Parathyroid adenoma (tissue), 2 donors: ENCODE measurements around the gene GABPB2.

ENCODE experiments used
- H2AFZ ChIP-seq: fragments of 300-600 bp; sonication (generic); one replicate; pipeline ENCODE4 v1.7.0; 2017; ENCODE audit warnings: antibody characterized with exemption, mild to moderate bottlenecking
- H3K27ac ChIP-seq: fragments of 300-600 bp; sonication (generic); one replicate; pipeline ENCODE4 v1.7.0; 2017
- H3K27me3 ChIP-seq: fragments of 300-600 bp; sonication (generic); one replicate; pipeline ENCODE4 v1.7.0; 2017; ENCODE audit warnings: low read length; ENCODE audit not compliant: control insufficient read depth, insufficient read depth
- H3K36me3 ChIP-seq: fragments of 300-600 bp; sonication (generic); one replicate; pipeline ENCODE4 v1.7.0; 2017; ENCODE audit warnings: low read length; ENCODE audit not compliant: control insufficient read depth, insufficient read depth
- H3K4me1 ChIP-seq: fragments of 300-600 bp; sonication (generic); one replicate; pipeline ENCODE4 v1.7.0; 2017; ENCODE audit warnings: control low read depth
- H3K4me2 ChIP-seq: fragments of 300-600 bp; sonication (generic); one replicate; pipeline ENCODE4 v1.7.0; 2017; ENCODE audit warnings: low read length
- H3K4me3 ChIP-seq: fragments of 300-600 bp; sonication (generic); one replicate; pipeline ENCODE4 v1.7.0; 2017; ENCODE audit warnings: low read depth, low read length
- H3K79me2 ChIP-seq: fragments of 300-600 bp; sonication (generic); one replicate; pipeline ENCODE4 v1.7.0; 2017; ENCODE audit warnings: control low read depth
- H3K9ac ChIP-seq: fragments of 300-600 bp; sonication (generic); one replicate; pipeline ENCODE4 v1.7.0; 2017; ENCODE audit warnings: mild to moderate bottlenecking
- H3K9me3 ChIP-seq: fragments of 300-600 bp; sonication (generic); one replicate; pipeline ENCODE4 v1.7.0; 2017; ENCODE audit warnings: low read length; ENCODE audit not compliant: control insufficient read depth
- CTCF ChIP-seq: fragments of 300-600 bp; sonication (generic); IDR thresholded peaks from one replicate; pipeline ENCODE4 v1.7.0; 2017; ENCODE audit warnings: antibody characterized with exemption, mild to moderate bottlenecking
- donor health status: primary hyperparathyroidism.

Gene GABPB2

GRCh38 chr1:151098126-151098525 lies 27.6 kb downstream of the GABPB2 start:
- Histone ChIP-seq H2AFZ (no peak overlapping the region), H3K4me1 (no peaks in the 10 kb centered on the region), H3K9ac (no peak overlapping the region), H3K4me3 (no peak overlapping the region), H3K79me2 (no peaks in the 10 kb centered on the region), H3K27ac (no peak overlapping the region), H3K4me2 (no peak overlapping the region), H3K27me3 (no peaks in the 10 kb centered on the region), H3K9me3 (no peaks in the 10 kb centered on the region), H3K36me3 (no peaks in the 10 kb centered on the region)
- no peak for TF ChIP-seq CTCF

- no peaks in the 10 kb centered on the region for H3K36me3 ChIP-seq
- TF ChIP-seq CTCF: no peak
- H2AFZ ChIP-seq: no peak overlapping the region
- no peak overlapping the region for H3K4me3 ChIP-seq
- H3K27ac ChIP-seq: no peak overlapping the region
- H3K4me2 ChIP-seq: no peak overlapping the region
- H3K9ac ChIP-seq: no peak overlapping the region
- no peaks in the 10 kb centered on the region for H3K9me3 ChIP-seq
- no peaks in the 10 kb centered on the region for H3K79me2 ChIP-seq
- H3K4me1 ChIP-seq: no peaks in the 10 kb centered on the region
- H3K27me3 ChIP-seq: no peaks in the 10 kb centered on the region
Observed at GRCh38 chr1:151104630-151105029, 34.1 kb downstream of the GABPB2 start.

GRCh38 chr1:151106894-151107293 lies 36.3 kb downstream of the GABPB2 start:
- no peak overlapping the region for H3K4me3 ChIP-seq
- no peak overlapping the region for H3K4me2 ChIP-seq
- no peaks in the 10 kb centered on the region for H3K27me3 ChIP-seq
- no peak overlapping the region for H2AFZ ChIP-seq
- no peaks in the 10 kb centered on the region for H3K36me3 ChIP-seq
- TF ChIP-seq CTCF: no peak
- H3K27ac ChIP-seq: no peak overlapping the region
- no peaks in the 10 kb centered on the region for H3K79me2 ChIP-seq
- no peak overlapping the region for H3K9ac ChIP-seq
- no peaks in the 10 kb centered on the region for H3K4me1 ChIP-seq
- no peaks in the 10 kb centered on the region for H3K9me3 ChIP-seq

GRCh38 chr1:151108331-151108730 lies 37.8 kb downstream of the GABPB2 start:
- Histone ChIP-seq H3K4me1 (no peaks in the 10 kb centered on the region), H3K4me3 (no peak overlapping the region), H2AFZ (no peak overlapping the region), H3K4me2 (no peak overlapping the region), H3K79me2 (no peaks in the 10 kb centered on the region), H3K27me3 (no peaks in the 10 kb centered on the region), H3K27ac (no peak overlapping the region), H3K9ac (no peak overlapping the region), H3K36me3 (no peaks in the 10 kb centered on the region), H3K9me3 (no peaks in the 10 kb centered on the region)
- TF ChIP-seq CTCF: no peak

GRCh38 chr1:151113877-151114276 lies 43.3 kb downstream of the GABPB2 start:
- H3K27me3 ChIP-seq: no peaks in the 10 kb centered on the region
- no peak overlapping the region for H3K4me3 ChIP-seq
- H3K9ac ChIP-seq: no peak overlapping the region
- H3K79me2 ChIP-seq: no peaks in the 10 kb centered on the region
- H3K4me1 ChIP-seq: no peaks in the 10 kb centered on the region
- H3K27ac ChIP-seq: no peak overlapping the region
- H3K9me3 ChIP-seq: no peaks in the 10 kb centered on the region
- H3K4me2 ChIP-seq: no peak overlapping the region
- H2AFZ ChIP-seq: no peak overlapping the region
- H3K36me3 ChIP-seq: no peaks in the 10 kb centered on the region
- no peak for TF ChIP-seq CTCF
